SH-SY5Y (cell line): ENCODE results near the gene ABCF1.

Experiments used
- GATA2 ChIP-seq: IDR thresholded peaks from 2 replicates; pipeline ENCODE4 v1.6.1; 2011; ENCODE audit warnings: mild to moderate bottlenecking, low read depth, low read length
- GATA3 ChIP-seq: IDR thresholded peaks from 2 replicates; pipeline ENCODE4 v1.6.1; 2011; ENCODE audit warnings: low read depth, mild to moderate bottlenecking, low read length, moderate library complexity

DNA sequence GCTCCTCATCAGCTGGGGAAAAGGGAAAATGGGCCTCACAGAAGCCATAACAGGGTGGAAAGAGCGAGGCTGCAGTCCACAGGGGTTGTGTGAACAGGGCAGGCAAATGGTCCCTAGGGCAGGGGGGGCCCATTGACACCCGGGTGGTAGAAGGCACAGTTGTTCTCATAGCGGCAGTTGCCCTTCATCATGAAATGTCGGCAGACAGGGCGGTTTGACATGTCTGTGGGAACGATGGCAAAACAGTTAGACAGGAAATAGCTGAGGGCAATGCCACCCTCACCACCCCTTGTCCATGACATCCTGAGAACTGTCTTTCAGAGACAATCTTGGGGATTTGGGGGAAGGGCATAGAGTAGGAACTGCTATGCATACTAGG is 30.2 kb downstream of the ABCF1 start:
- TF ChIP-seq GATA2 (no peak), GATA3 (no peak)
